IMR-90 (cell line): ENCODE results near the gene SASH1.

Experiments
- CEBPB ChIP-seq: IDR thresholded peaks from 2 replicates; pipeline ENCODE4 v1.6.1; 2012; ENCODE audit warnings: low read depth, low read length, improper control_type of control experiment
- CHD1 ChIP-seq: IDR thresholded peaks from 2 replicates; pipeline ENCODE4 v1.6.1; 2012; ENCODE audit warnings: low read depth, low read length, improper control_type of control experiment
- FOS ChIP-seq: fragments of 150-350 bp; IDR thresholded peaks from 2 replicates; pipeline ENCODE4 v1.6.1; 2016; ENCODE audit warnings: low read depth, low read length
- MAFK ChIP-seq: IDR thresholded peaks from 2 replicates; pipeline ENCODE4 v1.6.1; 2012; ENCODE audit warnings: low read depth, low read length, improper control_type of control experiment
- MAZ ChIP-seq: IDR thresholded peaks from 2 replicates; pipeline ENCODE4 v1.6.1; 2012; ENCODE audit warnings: low read depth, mild to moderate bottlenecking, low read length, improper control_type of control experiment, moderate library complexity, borderline replicate concordance
- MXI1 ChIP-seq: IDR thresholded peaks from 2 replicates; pipeline ENCODE4 v1.6.1; 2012; ENCODE audit warnings: low read depth, mild to moderate bottlenecking, low read length, moderate library complexity, borderline replicate concordance
- POLR2A ChIP-seq: IDR thresholded peaks from 2 replicates; pipeline ENCODE4 v1.6.1; 2012; ENCODE audit warnings: mild to moderate bottlenecking, low read depth, low read length
- RAD21 ChIP-seq: IDR thresholded peaks from 2 replicates; pipeline ENCODE4 v1.6.1; 2012; ENCODE audit warnings: low read length, improper control_type of control experiment
- RCOR1 ChIP-seq: IDR thresholded peaks from 2 replicates; pipeline ENCODE4 v1.6.1; 2012; ENCODE audit warnings: mild to moderate bottlenecking, low read length, improper control_type of control experiment; ENCODE audit not compliant: insufficient replicate concordance
- RFX5 ChIP-seq: IDR thresholded peaks from 2 replicates; pipeline ENCODE4 v1.8.0; 2012; ENCODE audit warnings: low read depth, mild to moderate bottlenecking, low read length, moderate library complexity
- SMC3 ChIP-seq: fragments of 150-350 bp; IDR thresholded peaks from 2 replicates; pipeline ENCODE4 v1.6.1; 2016; ENCODE audit warnings: low read depth, mild to moderate bottlenecking, antibody characterized with exemption, low read length, moderate library complexity
- TF ChIP-seq, protein P1 (sequence below): conservative IDR thresholded peaks from 2 replicates; pipeline ENCODE4 v1.5.1; 2012; ENCODE audit warnings: mild to moderate bottlenecking, low read depth, low read length, improper control_type of control experiment
- TF ChIP-seq, protein P2 (sequence below): fragments of 150-350 bp; IDR thresholded peaks from 2 replicates; pipeline ENCODE4 v1.6.1; 2016; ENCODE audit warnings: low read depth, mild to moderate bottlenecking, low read length, moderate library complexity, borderline replicate concordance

DNA sequence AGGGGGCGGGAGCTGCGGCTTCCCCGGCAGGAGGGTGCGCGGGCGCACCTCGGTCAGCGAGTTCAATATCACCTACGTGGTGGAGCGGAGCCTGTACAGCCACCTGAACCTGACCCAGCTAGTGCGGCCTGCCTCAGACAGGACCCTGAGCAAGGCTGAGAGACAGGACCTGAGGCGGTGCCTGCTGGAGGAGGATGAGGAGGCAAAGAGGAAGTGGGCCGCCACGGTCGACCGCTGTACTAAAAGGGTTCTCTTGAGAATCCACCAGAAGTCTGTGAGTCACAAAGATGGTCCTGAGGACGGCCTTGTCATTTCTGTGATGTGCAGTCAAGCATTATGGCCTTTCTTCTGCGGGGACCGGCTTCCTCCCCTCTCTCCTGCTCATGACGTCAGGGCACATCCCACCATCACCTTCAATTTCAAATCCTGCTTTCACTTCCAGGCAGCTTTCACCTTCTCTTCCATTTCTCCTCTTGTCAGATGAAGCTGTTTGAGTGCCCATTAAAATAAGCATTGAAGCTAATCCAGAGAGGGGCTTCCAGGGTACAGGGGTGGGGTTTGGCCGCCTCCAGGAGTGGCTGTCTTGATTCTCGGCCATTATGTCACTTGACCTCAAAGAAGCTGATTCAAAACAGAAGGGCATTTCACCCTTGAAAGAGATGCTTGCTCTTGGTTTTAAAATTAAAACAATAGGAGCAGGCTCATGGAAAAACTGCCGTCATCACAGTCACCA, 177.6 kb downstream of the SASH1 start:
- TF ChIP-seq RAD21 (no peak), POLR2A (no peak), MXI1 (no peak), CEBPB (no peak), SMC3 (no peak), RCOR1 (no peak), MAFK (no peak), RFX5 (no peak), CHD1 (no peak), MAZ (no peak), FOS (no peak)
- TF ChIP-seq, protein P1, sequence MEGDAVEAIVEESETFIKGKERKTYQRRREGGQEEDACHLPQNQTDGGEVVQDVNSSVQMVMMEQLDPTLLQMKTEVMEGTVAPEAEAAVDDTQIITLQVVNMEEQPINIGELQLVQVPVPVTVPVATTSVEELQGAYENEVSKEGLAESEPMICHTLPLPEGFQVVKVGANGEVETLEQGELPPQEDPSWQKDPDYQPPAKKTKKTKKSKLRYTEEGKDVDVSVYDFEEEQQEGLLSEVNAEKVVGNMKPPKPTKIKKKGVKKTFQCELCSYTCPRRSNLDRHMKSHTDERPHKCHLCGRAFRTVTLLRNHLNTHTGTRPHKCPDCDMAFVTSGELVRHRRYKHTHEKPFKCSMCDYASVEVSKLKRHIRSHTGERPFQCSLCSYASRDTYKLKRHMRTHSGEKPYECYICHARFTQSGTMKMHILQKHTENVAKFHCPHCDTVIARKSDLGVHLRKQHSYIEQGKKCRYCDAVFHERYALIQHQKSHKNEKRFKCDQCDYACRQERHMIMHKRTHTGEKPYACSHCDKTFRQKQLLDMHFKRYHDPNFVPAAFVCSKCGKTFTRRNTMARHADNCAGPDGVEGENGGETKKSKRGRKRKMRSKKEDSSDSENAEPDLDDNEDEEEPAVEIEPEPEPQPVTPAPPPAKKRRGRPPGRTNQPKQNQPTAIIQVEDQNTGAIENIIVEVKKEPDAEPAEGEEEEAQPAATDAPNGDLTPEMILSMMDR: no peak
- TF ChIP-seq, protein P2, sequence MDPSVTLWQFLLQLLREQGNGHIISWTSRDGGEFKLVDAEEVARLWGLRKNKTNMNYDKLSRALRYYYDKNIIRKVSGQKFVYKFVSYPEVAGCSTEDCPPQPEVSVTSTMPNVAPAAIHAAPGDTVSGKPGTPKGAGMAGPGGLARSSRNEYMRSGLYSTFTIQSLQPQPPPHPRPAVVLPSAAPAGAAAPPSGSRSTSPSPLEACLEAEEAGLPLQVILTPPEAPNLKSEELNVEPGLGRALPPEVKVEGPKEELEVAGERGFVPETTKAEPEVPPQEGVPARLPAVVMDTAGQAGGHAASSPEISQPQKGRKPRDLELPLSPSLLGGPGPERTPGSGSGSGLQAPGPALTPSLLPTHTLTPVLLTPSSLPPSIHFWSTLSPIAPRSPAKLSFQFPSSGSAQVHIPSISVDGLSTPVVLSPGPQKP: no peak
